Umbilical cord (tissue), 2 donors: Measurements from ENCODE around the gene SLC6A9. TPM values are rescaled to one million over a fixed set of nuclear protein-coding genes. Genes with fewer than 3 reads are reported as not detected.
A peak's percentile ranks its signal among the peaks of the same experiment; 100 is the strongest.

Source experiments
- DNase-seq: peaks from one replicate; pipeline ENCODE4 v3.0.0-alpha.2; 2015; ENCODE audit warnings: low spot score
- total RNA-seq: library from RNA; depleted of rRNA; stranded (reverse); fragments of >200 nt; gene quantifications from one replicate; pipeline ENCODE4 v1.2.3, GENCODE V29; 2014; ENCODE audit warnings: low replicate concordance; ENCODE audit not compliant: insufficient read depth

The SLC6A9 gene
- 0.48 TPM for total RNA-seq

DNA sequence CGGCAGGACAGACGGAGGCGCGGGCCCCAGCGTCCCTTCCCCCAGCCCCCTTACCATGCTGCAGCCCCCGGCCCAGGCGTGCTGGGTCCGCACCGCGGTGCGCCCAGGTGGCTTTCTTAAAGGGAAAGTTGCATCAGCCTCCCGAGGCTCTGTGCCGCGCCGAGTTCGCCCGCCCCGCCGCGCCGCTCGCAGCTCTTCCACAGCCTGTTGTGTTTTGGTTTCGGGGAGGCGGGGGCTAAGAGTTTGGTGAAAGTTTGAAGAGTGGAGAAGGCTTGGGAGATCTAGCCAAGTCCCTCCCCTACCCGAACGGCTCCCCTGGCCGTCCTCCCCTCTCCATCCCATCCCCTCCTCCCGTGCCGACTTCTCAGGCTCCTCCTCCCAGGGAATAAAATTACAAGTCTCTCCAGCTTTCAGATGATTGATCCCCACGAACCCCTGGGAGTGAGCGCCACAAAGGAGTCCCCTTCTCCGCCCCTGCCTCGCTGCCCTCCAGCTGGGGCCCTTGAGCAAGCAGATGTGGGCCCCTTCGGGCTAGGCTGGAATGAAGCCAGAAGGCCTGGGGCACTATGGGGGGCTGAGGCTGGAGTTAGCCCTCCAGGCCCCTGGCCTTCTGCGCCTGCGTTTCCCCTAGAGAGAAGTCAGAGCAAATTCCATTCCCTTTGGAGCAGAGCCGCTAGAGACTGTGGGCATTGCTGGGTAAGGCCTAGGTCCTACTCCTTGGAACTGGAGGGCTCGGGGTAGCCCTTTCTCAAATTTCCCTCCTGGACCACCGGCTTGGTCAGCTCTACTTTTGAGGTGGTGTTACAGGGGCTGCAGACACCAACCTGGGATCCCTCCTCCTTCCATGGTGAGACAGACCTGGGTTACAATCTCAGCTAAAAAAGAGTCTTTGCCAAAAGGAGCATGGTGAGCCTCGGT is at the start of gene SLC6A9:
TSS of gene SLC6A9 (minus strand) at position 211 of the 918 bp plus-strand sequence. CDS start 7,185 bp downstream, outside the sequence.
- DNase-seq = peak; percentile 85

- DNase-seq = no peak
Observed at GRCh38 chr1:44079566-44079965, 48.3 kb upstream of the SLC6A9 start.

DNA sequence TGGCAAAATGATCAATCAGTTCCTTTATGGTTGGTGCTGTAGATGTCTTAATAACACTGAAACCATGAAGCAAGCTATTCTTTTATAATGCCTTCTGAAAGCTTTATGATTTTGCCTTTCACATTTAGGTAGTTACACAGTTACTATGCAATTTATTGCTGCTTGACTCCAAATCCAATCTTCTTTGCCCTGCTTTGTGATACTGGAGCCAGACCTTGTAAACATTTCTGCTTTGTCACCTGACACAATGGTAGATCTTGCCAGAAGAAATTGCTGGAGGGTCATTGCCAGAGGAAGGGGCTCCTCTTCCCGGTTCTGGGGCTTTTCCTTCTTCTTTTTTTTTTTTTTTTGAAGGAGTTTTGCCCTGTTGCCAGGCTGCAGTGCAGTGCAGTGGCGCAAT is 46.8 kb upstream of the SLC6A9 start:
- no peak for DNase-seq

DNA sequence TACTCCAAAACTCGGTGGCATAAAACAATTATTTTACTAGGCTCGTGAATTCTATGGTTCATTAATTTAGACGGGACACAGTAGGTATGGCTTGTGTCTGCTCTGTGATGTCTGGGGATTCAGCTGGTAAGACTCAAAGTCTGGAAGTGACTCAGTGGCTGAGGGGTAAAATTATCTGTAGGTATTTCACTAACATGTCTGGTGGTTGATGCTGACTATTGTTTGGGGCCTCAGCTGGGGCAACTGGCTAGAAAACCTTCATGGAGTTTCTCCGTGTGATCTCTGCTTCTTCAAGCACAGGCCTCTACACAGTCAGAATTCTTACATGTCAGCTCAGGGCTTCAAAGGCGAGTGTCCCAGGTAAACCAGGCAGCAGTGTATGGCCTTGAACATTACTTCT is 46.2 kb upstream of the SLC6A9 start:
- no peak for DNase-seq

DNA sequence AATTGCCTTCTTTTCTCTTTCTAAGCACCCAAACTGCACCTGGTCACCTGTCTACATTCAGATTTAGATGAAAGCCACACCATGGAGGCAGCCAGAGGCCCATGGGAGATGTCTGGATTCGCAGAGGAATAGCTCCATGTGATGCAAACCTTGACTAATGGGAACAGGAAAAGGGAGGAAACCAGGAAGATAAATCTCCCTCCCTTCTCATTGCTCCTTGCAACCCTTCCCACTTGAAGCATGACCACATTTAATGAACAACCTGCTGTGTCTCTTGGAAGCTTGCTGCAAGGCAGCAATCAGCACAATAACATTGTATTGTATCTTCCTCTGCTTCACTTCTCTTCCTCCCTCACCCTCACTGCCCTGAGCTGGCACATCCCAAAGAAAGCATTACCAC is 44.8 kb upstream of the SLC6A9 start:
- no peak for DNase-seq

DNA sequence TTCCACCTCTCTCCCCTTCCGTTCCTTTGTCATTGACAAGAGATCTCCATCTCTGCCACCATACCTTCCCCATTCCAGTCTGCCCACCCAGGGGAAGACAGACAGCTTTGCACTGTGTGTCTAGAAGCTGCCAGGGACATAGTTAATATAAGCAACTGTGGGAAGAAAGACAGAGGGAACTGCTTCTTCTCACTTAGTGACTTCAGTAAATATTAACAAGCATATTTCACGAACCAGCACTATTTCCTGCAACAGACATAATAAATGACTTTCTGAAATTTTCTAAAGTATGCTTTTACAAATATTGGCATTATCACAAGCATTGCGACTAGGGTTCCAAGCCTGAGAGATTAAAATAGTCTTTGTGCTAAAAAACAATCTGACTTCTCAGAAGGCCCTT is 43.2 kb upstream of the SLC6A9 start:
- DNase-seq = no peak

DNA sequence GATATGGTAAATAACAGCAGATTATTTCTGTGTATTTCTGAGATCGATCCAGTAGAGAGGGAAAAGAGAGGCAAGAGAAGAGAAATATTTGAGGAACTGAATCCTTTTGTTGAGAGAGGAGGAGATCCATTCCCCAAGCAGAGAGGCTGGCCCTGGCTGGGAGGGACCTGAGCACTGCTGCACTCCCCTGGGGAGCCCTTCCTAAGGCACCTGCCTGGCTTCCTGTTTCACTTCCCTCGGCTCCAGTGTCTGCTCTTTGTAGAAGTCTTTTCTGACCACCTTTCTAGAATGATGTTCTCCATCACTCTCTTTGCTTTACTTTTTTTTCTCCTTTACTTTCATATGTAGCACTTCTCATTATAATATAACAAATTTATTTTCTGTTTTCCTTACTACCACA is 42.3 kb upstream of the SLC6A9 start:
- no peak for DNase-seq

DNA sequence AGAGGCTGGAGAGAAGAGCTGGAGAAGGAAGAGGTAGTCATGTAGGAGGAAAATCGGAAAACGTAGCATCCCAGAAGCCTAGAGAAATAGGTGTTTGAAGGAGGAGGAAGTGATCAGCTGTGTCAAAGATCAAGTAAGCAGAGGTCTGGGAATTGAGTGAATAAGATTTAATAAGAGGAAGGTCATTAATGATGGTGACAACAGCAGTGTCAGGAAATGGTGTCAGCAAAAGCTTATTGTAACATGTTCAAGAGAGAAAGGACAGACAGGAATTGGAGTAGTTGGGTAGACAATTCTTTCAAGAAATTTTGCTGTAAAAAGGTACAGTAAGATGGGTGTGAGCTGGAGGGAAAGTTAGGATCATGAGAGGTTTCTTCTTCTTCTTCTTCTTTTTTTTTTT is 41.6 kb upstream of the SLC6A9 start:
- no peak for DNase-seq

- no peak for DNase-seq
Observed at GRCh38 chr1:44072204-44072603, 40.9 kb upstream of the SLC6A9 start.

GRCh38 chr1:44071461-44071860 is 40.2 kb upstream of the SLC6A9 start:
- DNase-seq = no peak

GRCh38 chr1:44068442-44068921 is 37.2 kb upstream of the SLC6A9 start:
- no peak for DNase-seq

DNA sequence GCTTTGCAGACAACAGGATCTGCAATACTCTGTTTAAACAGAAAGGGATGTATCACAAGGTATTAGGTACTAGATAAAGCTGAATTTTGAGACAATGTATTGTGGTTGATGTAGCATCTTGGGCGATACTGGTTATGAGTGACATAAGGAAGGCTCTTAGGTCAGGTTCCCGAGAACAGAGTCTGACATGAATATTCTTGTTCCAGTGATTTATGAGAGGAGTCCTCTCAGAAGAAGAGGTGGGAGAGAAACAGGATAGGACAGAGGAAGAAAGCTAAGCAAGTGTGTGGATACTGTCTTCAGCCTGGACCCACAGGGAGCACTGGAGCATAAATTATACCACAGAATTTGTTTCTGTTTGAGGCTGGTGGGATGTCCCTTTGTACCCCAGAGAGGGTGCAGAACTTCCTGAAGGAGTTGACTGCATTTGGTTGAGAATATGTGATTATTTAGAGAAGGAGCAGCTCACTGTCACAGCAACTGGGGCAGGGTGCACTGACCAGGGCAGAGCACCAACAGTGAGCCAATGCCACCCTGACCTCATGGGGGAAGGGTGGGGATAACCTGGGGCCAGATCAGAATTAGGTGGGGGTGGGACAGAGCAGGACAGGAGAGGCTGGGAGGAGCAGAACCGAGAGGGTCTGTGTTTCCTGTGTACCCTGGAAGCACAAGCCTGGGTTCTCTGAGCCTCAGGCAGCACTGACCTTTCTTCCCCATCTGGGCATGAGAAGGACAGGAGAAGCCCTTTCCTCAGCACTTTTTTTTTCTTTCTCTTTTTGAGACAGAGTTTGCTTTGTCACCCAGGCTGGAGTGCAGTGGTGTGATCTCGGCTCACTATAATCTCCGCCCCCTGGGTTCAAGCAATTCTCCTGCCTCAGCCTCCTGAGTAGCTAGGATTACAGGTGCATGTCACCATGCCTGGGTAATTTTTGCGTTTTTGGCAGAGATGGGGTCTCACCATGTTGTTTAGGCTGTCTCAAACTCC is 36.3 kb upstream of the SLC6A9 start:
- no peak for DNase-seq

GRCh38 chr1:44062656-44063179 is 31.5 kb upstream of the SLC6A9 start:
- DNase-seq = no peak

- no peak for DNase-seq
Observed at GRCh38 chr1:44061857-44062256, 30.6 kb upstream of the SLC6A9 start.

DNA sequence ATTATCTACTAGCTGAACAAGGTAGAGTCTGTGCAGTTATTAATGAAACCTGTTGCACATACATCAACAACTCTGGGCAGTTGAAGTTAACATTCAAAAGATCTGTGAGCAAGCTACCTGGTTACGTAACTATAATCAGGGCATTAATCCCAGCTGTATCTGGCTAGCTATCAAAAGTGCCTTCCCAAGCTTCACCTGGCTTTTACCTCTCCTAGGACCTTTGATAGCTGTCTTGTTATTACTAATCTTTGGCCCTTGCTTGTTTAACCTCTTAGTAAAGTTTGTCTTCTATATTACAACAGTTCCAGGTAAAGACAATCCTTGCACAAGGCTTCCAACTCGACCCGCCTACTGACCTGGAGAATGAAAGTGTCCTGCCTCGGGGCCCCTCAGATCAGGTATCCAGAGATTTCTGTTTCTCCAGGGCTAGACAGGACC is 29.6 kb upstream of the SLC6A9 start:
- no peak for DNase-seq

DNA sequence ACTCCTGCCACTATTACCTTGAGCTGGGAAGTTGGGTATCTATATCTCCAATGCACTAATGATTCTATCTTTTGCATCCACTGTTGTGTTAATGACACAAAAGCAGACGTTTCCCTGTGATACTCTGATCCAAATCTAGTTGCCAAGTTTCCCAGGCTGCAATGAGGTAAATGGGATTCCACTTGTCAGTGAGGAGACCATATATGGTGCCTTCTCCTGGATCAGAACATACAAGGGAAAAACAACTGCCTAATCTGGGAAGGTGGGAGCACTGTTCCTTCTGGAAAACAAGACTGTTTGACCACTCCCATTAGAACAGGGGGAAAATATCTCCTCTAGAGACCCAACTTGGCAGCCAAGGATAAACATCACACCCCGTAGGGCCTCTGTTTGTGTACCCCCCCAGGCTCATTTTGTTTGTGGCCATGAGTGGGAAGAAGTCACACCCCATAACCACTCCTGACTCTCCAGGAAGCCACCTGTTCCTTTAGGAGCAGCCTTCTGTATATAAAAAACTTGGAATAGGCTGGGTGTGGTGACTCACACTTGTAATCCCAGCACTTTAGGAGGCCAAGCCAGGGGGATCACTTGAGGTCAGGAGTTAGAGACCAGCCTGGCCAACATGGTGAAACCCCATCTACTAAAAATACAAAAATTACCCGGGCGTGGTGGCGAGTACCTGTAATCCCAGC is 28.5 kb upstream of the SLC6A9 start:
- DNase-seq = no peak

- no peak for DNase-seq
Observed at GRCh38 chr1:44059212-44059611, 27.9 kb upstream of the SLC6A9 start.

DNA sequence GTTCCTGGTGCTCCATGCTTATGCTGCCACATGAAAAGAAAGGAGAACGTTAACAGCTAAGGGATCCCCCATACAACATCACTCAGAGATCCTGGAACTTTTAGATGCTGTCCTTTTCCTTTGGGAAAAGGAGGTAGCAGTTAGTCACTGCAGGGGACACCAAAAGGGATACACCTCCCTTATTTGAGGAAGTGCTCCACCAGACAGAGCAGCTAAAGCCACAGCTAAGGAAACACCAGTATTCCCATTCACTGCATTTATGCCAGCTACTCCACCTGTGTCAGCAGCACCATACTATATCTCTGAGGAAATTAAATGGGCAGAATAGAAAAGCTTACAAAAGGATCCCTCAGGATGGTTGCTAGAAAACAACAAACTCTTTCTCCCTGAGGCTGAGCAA is 26.0 kb upstream of the SLC6A9 start:
- no peak for DNase-seq

DNA sequence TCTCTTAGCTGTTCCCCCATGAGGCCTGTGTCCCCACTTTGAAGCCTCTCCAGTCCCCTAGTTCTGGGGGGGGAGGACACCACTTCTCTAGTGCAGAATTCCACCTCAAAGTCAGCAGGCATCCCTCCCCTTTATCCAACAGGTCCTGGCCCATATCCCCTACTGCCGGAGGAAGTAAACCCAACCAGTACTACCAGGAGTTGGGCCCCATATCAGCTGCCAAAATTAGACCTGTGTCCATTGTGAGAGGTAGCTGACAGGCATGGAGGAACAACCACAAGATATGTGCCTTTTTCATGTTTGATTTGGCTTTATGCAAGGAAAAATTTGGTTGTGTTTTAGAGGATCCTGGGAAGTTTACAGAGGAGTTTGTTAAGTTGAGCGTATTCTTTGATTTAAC is 22.1 kb upstream of the SLC6A9 start:
- no peak for DNase-seq

DNA sequence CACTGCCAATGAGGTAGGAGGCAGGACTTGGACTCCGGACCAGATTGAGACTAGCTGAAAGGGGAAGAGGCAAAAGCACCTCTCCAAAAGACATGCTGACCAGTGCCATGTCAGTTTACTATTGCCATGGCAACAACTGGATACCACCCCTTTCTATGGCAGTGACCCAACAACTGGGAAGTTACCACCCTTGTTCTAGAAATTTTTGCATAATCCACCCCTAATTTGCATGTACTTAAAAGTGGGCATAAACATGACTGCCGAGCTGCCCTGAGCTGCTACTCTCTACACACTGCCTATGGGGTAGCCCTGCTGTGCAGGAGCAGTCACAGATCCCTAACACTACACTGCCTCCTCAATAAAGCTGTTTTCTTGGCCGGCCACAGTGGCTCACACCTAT is 19.0 kb upstream of the SLC6A9 start:
- DNase-seq = no peak

DNA sequence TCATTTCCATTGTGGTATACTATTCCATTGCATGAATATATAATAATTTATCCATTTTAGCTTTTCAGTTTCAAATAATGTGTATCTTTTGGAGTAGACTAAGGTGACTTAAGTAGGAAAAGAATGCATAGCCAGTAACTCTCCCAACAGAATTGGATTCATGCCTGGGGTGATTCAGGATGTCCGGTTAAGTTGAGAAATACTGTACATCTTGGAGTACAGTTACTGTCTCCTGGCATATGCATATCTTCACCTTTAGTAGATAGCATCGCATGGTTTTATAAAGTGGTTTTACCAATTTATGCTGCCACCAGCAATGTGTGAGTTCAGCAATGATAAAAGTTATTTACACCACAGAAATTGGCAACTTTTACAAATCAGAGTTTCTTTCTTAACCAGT is 18.6 kb upstream of the SLC6A9 start:
- peak; percentile 88 for DNase-seq
